OCI-LY3 (cell line): ENCODE results near the gene FAM43A.

ENCODE experiments used
- CTCF ChIP-seq: fragments of 200-600, 300-600 bp; sonication (generic); IDR thresholded peaks from 2 replicates; pipeline ENCODE4 v1.5.1; 2014; ENCODE audit warnings: antibody characterized with exemption, low read length, low read depth
- EZH2phosphoT487 ChIP-seq: fragments of 200-600 bp; shearing (Covaris generic); IDR thresholded peaks from 2 replicates; pipeline ENCODE4 v1.6.1; 2018; ENCODE audit warnings: antibody characterized with exemption, mixed run types, low read depth

- TF ChIP-seq EZH2phosphoT487 (no peak), CTCF (no peak)
Measured at GRCh38 chr3:194705227-194705626, 19.5 kb downstream of the FAM43A start.
